RWPE2 (cell line): ENCODE results near the gene PFKFB4.

Experiments
- ATAC-seq: fragments of 200-7000 bp; cut with Tn5 transposase; 3 replicates; pipeline ENCODE4 v1.9.1; 2021; ENCODE audit warnings: low read depth
- DNase-seq: peaks from one replicate; pipeline ENCODE4 v3.0.0-alpha.2; 2020; ENCODE audit warnings: low spot score
- H3K27ac ChIP-seq: fragments of 450-650 bp; 2 replicates; pipeline ENCODE4 v1.5.1; 2017; ENCODE audit warnings: mild to moderate bottlenecking; ENCODE audit not compliant: poor library complexity, severe bottlenecking
- H3K27me3 ChIP-seq: fragments of 250-450 bp; sonication (Bioruptor Pico); 2 replicates; pipeline ENCODE4 v1.5.1; 2021; ENCODE audit warnings: mild to moderate bottlenecking, moderate library complexity; ENCODE audit not compliant: insufficient read depth, poor library complexity, severe bottlenecking
- H3K36me3 ChIP-seq: fragments of 250-450 bp; sonication (Bioruptor Pico); 2 replicates; pipeline ENCODE4 v1.5.1; 2020; ENCODE audit warnings: low read depth, mild to moderate bottlenecking, moderate library complexity
- H3K4me1 ChIP-seq: fragments of 250-450 bp; sonication (Bioruptor Pico); 2 replicates; pipeline ENCODE4 v1.5.1; 2021; ENCODE audit warnings: mild to moderate bottlenecking, moderate library complexity; ENCODE audit not compliant: insufficient read depth, poor library complexity, severe bottlenecking
- H3K4me3 ChIP-seq: fragments of 250-450 bp; sonication (Bioruptor Pico); 2 replicates; pipeline ENCODE4 v1.5.1; 2021; ENCODE audit warnings: mild to moderate bottlenecking, moderate library complexity; ENCODE audit not compliant: severe bottlenecking
- H3K9me3 ChIP-seq: fragments of 250-450 bp; sonication (Bioruptor Pico); 2 replicates; pipeline ENCODE4 v1.5.1; 2021; ENCODE audit warnings: mild to moderate bottlenecking, moderate library complexity; ENCODE audit not compliant: severe bottlenecking
- CTCF ChIP-seq: fragments of 450-650 bp; IDR thresholded peaks from one replicate; pipeline ENCODE4 v1.5.1; 2017; ENCODE audit warnings: mild to moderate bottlenecking, moderate library complexity; ENCODE audit not compliant: poor library complexity, severe bottlenecking

The PFKFB4 gene

GRCh38 chr3:48585411-48585810, 28.8 kb upstream of the PFKFB4 start:
- H3K27ac ChIP-seq = no peak overlapping the region

DNA sequence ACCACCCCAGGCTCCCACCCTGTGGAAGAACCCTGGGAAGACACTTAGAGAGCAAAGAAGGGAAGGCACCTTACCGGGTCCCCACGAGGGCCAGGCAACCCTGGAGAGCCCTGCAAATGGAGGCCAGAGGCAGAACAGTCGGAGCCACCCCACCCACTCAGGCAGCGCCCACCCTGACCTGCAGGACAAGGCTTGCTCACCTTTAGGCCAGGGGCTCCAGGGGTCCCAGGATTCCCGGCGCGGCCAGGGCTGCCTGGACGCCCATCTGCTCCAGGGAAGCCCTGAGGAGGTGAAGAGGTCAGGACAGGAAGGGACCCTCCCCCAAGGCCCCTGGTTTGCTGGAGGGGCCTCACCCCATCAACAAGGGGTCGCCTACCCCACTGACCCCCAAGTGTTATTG, 28.2 kb upstream of the PFKFB4 start:
- Histone ChIP-seq H3K4me3 (no peak overlapping the region), H3K4me1 (no peaks in the 10 kb centered on the region), H3K9me3 (no peaks in the 10 kb centered on the region), H3K27me3 (no peaks in the 10 kb centered on the region), H3K27ac (no peak overlapping the region), H3K36me3 (peaks cover 100% of the 10 kb centered on the region)
- TF ChIP-seq CTCF = no peak
- ATAC-seq = no peak
- no peak for DNase-seq

More at GRCh38 chr3:48585411-48585810, 28.8 kb upstream of the PFKFB4 start:
- Histone ChIP-seq H3K27me3 (no peaks in the 10 kb centered on the region), H3K9me3 (no peaks in the 10 kb centered on the region), H3K4me1 (no peaks in the 10 kb centered on the region), H3K4me3 (no peak overlapping the region), H3K36me3 (peaks cover 100% of the 10 kb centered on the region)
- ATAC-seq (no peak), DNase-seq (no peak)
- TF ChIP-seq CTCF = no peak

DNA sequence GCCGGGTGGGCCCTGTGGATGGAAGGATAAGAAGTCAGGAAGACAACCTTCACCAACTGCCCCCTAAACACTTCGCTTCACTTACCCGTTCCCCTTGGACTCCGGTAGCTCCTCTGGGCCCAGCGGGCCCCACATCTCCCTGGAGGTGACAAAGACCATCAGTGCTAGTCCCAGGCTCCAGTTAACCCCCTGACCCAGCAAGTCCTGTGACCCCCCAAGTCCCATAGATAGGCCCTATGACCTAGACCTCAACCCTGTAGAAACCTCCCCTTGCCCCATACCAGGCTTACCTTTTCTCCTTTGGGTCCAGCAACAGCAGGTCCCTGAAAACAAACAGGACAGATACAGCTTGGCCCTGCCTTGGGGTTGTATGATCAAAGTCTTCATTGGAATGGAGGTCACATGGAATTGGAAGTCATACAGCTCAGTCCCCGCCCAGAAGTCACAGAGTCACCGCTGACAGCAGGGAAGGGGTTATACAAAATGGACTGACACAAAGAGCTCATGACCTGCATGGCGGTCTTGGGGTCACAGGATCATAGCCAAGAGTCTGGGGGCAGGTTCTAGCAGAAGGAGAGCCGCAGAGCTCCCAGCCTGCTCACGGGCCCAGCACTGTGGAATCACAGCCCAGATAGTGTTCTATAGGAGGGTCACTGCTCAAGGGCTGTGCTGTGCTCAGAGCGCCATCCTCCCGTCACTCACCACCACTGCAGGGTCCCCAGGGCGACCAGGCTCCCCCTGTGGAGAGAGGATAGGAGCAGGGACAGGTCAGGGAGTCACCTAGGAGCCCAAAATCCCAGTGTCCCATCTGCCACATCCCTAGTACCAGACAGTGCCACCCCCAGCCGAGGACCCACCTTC, 25.2 kb upstream of the PFKFB4 start:
- DNase-seq = no peak
- no peak for TF ChIP-seq CTCF
- ATAC-seq = no peak
- H3K27me3 ChIP-seq = no peaks in the 10 kb centered on the region
- H3K9me3 ChIP-seq = no peaks in the 10 kb centered on the region
- no peak overlapping the region for H3K27ac ChIP-seq
- no peak overlapping the region for H3K4me3 ChIP-seq
- H3K36me3 ChIP-seq = peaks cover 100% of the 10 kb centered on the region
- H3K4me1 ChIP-seq = no peaks in the 10 kb centered on the region

GRCh38 chr3:48576647-48577046, 20.0 kb upstream of the PFKFB4 start:
- no peaks in the 10 kb centered on the region for H3K9me3 ChIP-seq
- ATAC-seq = no peak
- no peak for DNase-seq
- TF ChIP-seq CTCF = no peak
- no peak overlapping the region for H3K27ac ChIP-seq
- no peak overlapping the region for H3K4me3 ChIP-seq
- H3K4me1 ChIP-seq = no peaks in the 10 kb centered on the region
- H3K36me3 ChIP-seq = peaks cover 100% of the 10 kb centered on the region
- no peaks in the 10 kb centered on the region for H3K27me3 ChIP-seq

DNA sequence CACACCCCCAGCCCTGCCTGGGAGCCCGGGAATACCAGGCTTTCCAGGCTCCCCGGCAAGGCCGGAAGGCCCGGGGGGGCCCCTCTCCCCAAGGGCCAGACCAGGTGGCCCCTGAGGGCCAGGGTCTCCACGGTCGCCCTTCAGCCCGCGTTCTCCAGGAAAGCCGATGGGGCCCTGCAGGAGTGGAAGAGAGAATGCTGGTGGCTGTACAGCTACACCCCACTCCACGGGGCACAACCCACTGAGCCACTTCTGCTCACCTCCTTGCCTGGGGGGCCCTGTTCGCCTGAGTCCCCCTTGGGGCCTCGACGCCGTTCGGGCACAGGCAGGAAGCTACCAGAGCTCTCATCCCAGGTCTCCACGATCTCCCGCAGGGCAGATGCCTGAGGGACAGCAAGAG, 18.8 kb upstream of the PFKFB4 start:
- DNase-seq (no peak), ATAC-seq (no peak)
- TF ChIP-seq CTCF = no peak
- Histone ChIP-seq H3K36me3 (peaks cover 100% of the 10 kb centered on the region), H3K27me3 (no peaks in the 10 kb centered on the region), H3K4me3 (no peak overlapping the region), H3K4me1 (no peaks in the 10 kb centered on the region), H3K9me3 (no peaks in the 10 kb centered on the region), H3K27ac (no peak overlapping the region)
